Coronary artery (tissue), 2 donors: ENCODE measurements around the gene MTREX.

Source experiments
- DNase-seq: peaks from one replicate; pipeline ENCODE4 v3.0.0-alpha.2; 2017; ENCODE audit warnings: low spot score
- H3K27ac ChIP-seq, 2 donors: fragments of 200-600 bp; sonication (generic); one replicate each; pipeline ENCODE4 v1.5.1; 2016 to 2019
- H3K4me3 ChIP-seq: fragments of 200-600 bp; sonication (generic); 2 replicates; pipeline ENCODE4 v1.5.1; 2016; ENCODE audit warnings: mild to moderate bottlenecking, moderate library complexity
- CTCF ChIP-seq: fragments of 200-600 bp; sonication (generic); IDR thresholded peaks from one replicate; pipeline ENCODE4 v1.5.1; 2019; ENCODE audit warnings: antibody characterized with exemption

Gene MTREX

GRCh38 chr5:55472642-55473041, 164.9 kb downstream of the MTREX start:
- Histone ChIP-seq H3K27ac (no peak overlapping the region), H3K4me3 (no peak overlapping the region)
- DNase-seq: no peak
- no peak for TF ChIP-seq CTCF
